RWPE2 (cell line): ENCODE measurements around the gene HDAC4.

ENCODE experiments used
- ATAC-seq: fragments of 200-7000 bp; cut with Tn5 transposase; 3 replicates; pipeline ENCODE4 v1.9.1; 2021; ENCODE audit warnings: low read depth
- DNase-seq: peaks from one replicate; pipeline ENCODE4 v3.0.0-alpha.2; 2020; ENCODE audit warnings: low spot score
- H3K27ac ChIP-seq: fragments of 450-650 bp; 2 replicates; pipeline ENCODE4 v1.5.1; 2017; ENCODE audit warnings: mild to moderate bottlenecking; ENCODE audit not compliant: poor library complexity, severe bottlenecking
- H3K27me3 ChIP-seq: fragments of 250-450 bp; sonication (Bioruptor Pico); 2 replicates; pipeline ENCODE4 v1.5.1; 2021; ENCODE audit warnings: mild to moderate bottlenecking, moderate library complexity; ENCODE audit not compliant: insufficient read depth, poor library complexity, severe bottlenecking
- H3K36me3 ChIP-seq: fragments of 250-450 bp; sonication (Bioruptor Pico); 2 replicates; pipeline ENCODE4 v1.5.1; 2020; ENCODE audit warnings: low read depth, mild to moderate bottlenecking, moderate library complexity
- H3K4me1 ChIP-seq: fragments of 250-450 bp; sonication (Bioruptor Pico); 2 replicates; pipeline ENCODE4 v1.5.1; 2021; ENCODE audit warnings: mild to moderate bottlenecking, moderate library complexity; ENCODE audit not compliant: insufficient read depth, poor library complexity, severe bottlenecking
- H3K4me3 ChIP-seq: fragments of 250-450 bp; sonication (Bioruptor Pico); 2 replicates; pipeline ENCODE4 v1.5.1; 2021; ENCODE audit warnings: mild to moderate bottlenecking, moderate library complexity; ENCODE audit not compliant: severe bottlenecking
- H3K9me3 ChIP-seq: fragments of 250-450 bp; sonication (Bioruptor Pico); 2 replicates; pipeline ENCODE4 v1.5.1; 2021; ENCODE audit warnings: mild to moderate bottlenecking, moderate library complexity; ENCODE audit not compliant: severe bottlenecking
- TF ChIP-seq, protein P1 (sequence below): fragments of 450-650 bp; IDR thresholded peaks from one replicate; pipeline ENCODE4 v1.5.1; 2017; ENCODE audit warnings: mild to moderate bottlenecking, moderate library complexity; ENCODE audit not compliant: poor library complexity, severe bottlenecking

HDAC4 gene

DNA sequence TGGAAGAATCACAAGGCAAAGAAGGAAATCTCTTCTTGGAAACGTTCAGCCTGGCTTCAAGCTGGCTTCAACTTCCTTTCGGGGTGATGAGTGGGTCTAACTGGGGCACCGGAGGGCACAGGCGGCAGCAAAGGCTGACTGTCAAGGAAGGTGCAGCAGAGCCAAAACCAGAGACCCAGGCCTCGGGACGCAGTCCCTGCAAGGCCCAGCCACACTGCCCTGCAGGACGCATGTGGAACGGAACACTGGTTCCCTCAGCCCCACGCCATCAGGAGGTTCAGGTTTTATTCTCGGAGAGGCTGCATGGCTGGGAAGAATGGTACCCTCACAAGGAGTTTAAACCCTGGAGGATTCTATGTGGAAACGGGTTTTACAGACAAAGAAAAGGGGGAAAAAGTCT is 165.5 kb downstream of the HDAC4 start:
- DNase-seq: no peak
- TF ChIP-seq, protein P1, sequence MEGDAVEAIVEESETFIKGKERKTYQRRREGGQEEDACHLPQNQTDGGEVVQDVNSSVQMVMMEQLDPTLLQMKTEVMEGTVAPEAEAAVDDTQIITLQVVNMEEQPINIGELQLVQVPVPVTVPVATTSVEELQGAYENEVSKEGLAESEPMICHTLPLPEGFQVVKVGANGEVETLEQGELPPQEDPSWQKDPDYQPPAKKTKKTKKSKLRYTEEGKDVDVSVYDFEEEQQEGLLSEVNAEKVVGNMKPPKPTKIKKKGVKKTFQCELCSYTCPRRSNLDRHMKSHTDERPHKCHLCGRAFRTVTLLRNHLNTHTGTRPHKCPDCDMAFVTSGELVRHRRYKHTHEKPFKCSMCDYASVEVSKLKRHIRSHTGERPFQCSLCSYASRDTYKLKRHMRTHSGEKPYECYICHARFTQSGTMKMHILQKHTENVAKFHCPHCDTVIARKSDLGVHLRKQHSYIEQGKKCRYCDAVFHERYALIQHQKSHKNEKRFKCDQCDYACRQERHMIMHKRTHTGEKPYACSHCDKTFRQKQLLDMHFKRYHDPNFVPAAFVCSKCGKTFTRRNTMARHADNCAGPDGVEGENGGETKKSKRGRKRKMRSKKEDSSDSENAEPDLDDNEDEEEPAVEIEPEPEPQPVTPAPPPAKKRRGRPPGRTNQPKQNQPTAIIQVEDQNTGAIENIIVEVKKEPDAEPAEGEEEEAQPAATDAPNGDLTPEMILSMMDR: no peak
- no peak for ATAC-seq
- no peaks in the 10 kb centered on the region for H3K27me3 ChIP-seq
- H3K36me3 ChIP-seq: no peaks in the 10 kb centered on the region
- no peaks in the 10 kb centered on the region for H3K4me1 ChIP-seq
- H3K27ac ChIP-seq: no peak overlapping the region
- H3K9me3 ChIP-seq: no peaks in the 10 kb centered on the region
- H3K4me3 ChIP-seq: no peak overlapping the region

DNA sequence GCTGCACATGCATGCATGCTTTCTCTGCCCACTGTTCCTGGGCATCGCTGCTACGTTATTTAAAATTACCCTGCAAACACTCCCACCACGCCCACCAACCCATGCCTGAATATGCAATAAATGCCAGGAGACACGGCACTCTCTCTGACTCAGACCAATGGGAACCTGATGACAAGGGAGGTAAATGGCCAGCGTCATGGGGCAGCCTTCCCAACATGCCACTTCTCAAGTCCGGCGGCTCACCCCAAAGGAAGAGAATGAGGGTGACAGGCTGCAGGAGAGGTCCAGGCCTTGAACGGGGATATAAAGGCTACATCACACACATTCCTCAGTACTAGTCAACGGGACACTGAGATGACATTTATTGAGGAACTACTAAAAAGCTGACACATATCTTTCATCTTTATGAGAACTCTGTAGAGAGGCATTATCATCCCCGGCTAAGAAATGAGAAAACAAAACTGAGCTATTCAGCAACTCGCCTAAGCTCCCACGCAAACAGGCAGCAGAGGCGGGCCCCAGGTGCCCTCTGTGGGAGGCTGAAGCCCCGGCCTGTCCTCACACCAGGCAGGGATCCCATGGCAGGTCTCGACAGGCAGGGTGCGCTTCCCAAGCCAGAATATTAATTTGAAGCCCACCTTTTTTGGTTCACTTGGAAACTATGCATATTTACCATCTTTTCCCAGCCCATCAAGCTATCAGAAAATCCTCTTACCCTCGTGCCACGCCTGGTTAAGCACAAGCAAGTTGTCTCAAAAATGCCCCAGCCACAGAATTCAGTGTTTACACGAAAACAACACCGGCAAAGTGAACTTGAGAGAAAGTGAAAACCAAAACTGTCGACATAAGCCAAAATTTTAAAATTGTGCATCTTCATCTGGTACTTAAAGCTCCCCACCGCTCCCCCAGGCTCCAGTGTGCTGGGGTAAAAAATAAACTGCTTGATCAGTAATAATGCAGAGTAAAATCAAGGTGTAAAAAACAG is 166.3 kb downstream of the HDAC4 start:
- no peaks in the 10 kb centered on the region for H3K9me3 ChIP-seq
- TF ChIP-seq, protein P1: no peak
- H3K27ac ChIP-seq: no peak overlapping the region
- H3K27me3 ChIP-seq: no peaks in the 10 kb centered on the region
- ATAC-seq (no peak), DNase-seq (no peak)
- no peak overlapping the region for H3K4me3 ChIP-seq
- H3K4me1 ChIP-seq: no peaks in the 10 kb centered on the region
- H3K36me3 ChIP-seq: no peaks in the 10 kb centered on the region

DNA sequence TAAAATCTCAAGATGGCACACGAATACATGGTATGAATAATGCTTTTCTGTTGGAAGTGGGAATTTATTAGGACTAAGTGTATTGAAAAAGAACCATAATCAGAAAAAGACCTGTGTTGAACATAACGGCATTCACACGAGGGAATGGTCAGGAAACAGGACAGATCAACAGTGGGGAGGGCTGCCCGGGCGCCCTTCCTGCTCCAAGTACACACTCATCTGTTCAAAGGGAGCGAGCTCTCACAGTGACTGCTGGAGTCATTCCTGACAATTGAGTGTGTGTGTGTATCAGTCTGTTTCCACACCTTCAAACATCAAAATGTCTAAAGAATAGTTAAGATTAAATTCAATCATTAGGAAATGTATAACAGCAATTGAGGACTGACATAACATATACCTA is 167.2 kb downstream of the HDAC4 start:
- ATAC-seq (no peak), DNase-seq (no peak)
- Histone ChIP-seq H3K36me3 (no peaks in the 10 kb centered on the region), H3K9me3 (no peaks in the 10 kb centered on the region), H3K4me3 (no peak overlapping the region), H3K27me3 (no peaks in the 10 kb centered on the region), H3K4me1 (no peaks in the 10 kb centered on the region), H3K27ac (no peak overlapping the region)
- TF ChIP-seq, protein P1: no peak

DNA sequence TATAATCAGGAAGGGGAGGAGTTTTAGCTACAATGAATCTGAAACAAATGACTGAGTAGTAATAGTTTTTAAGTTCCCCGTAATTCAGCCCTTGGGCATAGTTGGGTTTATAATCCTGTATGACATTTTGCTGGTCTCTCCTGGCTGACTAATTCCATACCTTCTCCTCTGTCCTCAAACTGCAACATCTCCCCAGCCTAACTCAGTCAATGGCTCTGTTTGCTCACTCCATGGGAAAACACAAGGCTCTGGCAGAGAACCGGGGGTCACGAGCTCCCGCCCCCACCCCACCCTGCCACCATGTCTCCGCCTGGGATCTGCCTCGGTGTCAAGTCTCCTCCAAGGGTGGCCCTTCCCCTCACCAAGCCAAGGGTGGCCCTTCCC is 168.6 kb downstream of the HDAC4 start:
- Histone ChIP-seq H3K9me3 (no peaks in the 10 kb centered on the region), H3K36me3 (no peaks in the 10 kb centered on the region), H3K27ac (no peak overlapping the region), H3K4me1 (no peaks in the 10 kb centered on the region), H3K27me3 (no peaks in the 10 kb centered on the region), H3K4me3 (no peak overlapping the region)
- TF ChIP-seq, protein P1: no peak
- ATAC-seq (no peak), DNase-seq (no peak)
